HL-60 (cell line): ENCODE measurements around the gene TYMP.

Experiments used
- DNase-seq, 2 experiments: peaks; one replicate each; pipeline ENCODE4 v3.0.0-alpha.2; 2010 to 2020; ENCODE audit warnings: low read depth in 1 of 2, low spot score in 1 of 2
- H3K27ac ChIP-seq: fragments of 250-450 bp; sonication (Bioruptor Pico); replicated peaks from 2 replicates; pipeline ENCODE4 v1.5.1; 2020; ENCODE audit warnings: mild to moderate bottlenecking, moderate library complexity
- H3K27me3 ChIP-seq: fragments of 250-450 bp; sonication (Bioruptor Pico); 2 replicates; pipeline ENCODE4 v1.5.1; 2021; ENCODE audit warnings: mild to moderate bottlenecking, moderate library complexity; ENCODE audit not compliant: insufficient read depth, poor library complexity, severe bottlenecking
- H3K4me3 ChIP-seq: replicated peaks from 2 replicates; pipeline ENCODE4 v1.5.1; 2011; ENCODE audit warnings: mild to moderate bottlenecking, control low read depth, low read length; ENCODE audit not compliant: insufficient read depth
- CTCF ChIP-seq: IDR thresholded peaks from one replicate; pipeline ENCODE4 v1.5.1; 2011; ENCODE audit warnings: low read length, control low read depth, inconsistent platforms; ENCODE audit not compliant: insufficient read depth
- GABPA ChIP-seq: IDR thresholded peaks from 2 replicates; pipeline ENCODE4 v1.6.1; 2012; ENCODE audit warnings: low read depth
- POLR2AphosphoS5 ChIP-seq: IDR thresholded peaks from 2 replicates; pipeline ENCODE4 v1.6.1; 2012; ENCODE audit warnings: low read depth
- REST ChIP-seq: IDR thresholded peaks from 2 replicates; pipeline ENCODE4 v1.6.1; 2012; ENCODE audit warnings: low read depth; ENCODE audit not compliant: insufficient replicate concordance
- SPI1 ChIP-seq: IDR thresholded peaks from 2 replicates; pipeline ENCODE4 v1.6.1; 2012; ENCODE audit warnings: low read depth, mild to moderate bottlenecking, borderline replicate concordance

The TYMP gene

GRCh38 chr22:50489363-50490243 is 40.2 kb downstream of the TYMP start:
- H3K27ac ChIP-seq = no peak overlapping the region

GRCh38 chr22:50488886-50489285 is 40.9 kb downstream of the TYMP start:
- TF ChIP-seq POLR2AphosphoS5 (no peak), GABPA (no peak), SPI1 (no peak), CTCF (no peak), REST (no peak)
- Histone ChIP-seq H3K27ac (no peak overlapping the region), H3K27me3 (no peaks in the 10 kb centered on the region)

More at GRCh38 chr22:50489363-50490243, 40.2 kb downstream of the TYMP start:
- no peaks in the 10 kb centered on the region for H3K27me3 ChIP-seq
- TF ChIP-seq GABPA = no peak
- no peak for TF ChIP-seq CTCF
- no peak for TF ChIP-seq SPI1
- no peak for TF ChIP-seq REST
- TF ChIP-seq POLR2AphosphoS5 = no peak
- DNase-seq = no peak
- H3K4me3 ChIP-seq = no peak overlapping the region

GRCh38 chr22:50488006-50488677 is 41.7 kb downstream of the TYMP start:
- no peaks in the 10 kb centered on the region for H3K27me3 ChIP-seq
- no peak for DNase-seq
- no peak for TF ChIP-seq POLR2AphosphoS5
- TF ChIP-seq SPI1 = no peak
- TF ChIP-seq GABPA = no peak
- TF ChIP-seq CTCF = no peak
- TF ChIP-seq REST = no peak
- no peak overlapping the region for H3K27ac ChIP-seq
- no peak overlapping the region for H3K4me3 ChIP-seq

More at GRCh38 chr22:50488886-50489285, 40.9 kb downstream of the TYMP start:
- no peak for DNase-seq
- H3K4me3 ChIP-seq = no peak overlapping the region
